NCI-H460 (cell line): ENCODE measurements around the gene ADAMTS15. TPM values are rescaled to one million over a fixed set of nuclear protein-coding genes. Genes with fewer than 3 reads are reported as not detected.

Experiments used
- DNase-seq: peaks from one replicate; pipeline ENCODE4 v3.0.0-alpha.2; 2016; ENCODE audit warnings: low read depth; ENCODE audit errors: extremely low read depth
- total RNA-seq: library from RNA; depleted of rRNA; stranded (reverse); fragments of >200 nt; shearing (Covaris generic); gene quantifications from 2 replicates; pipeline ENCODE4 v1.2.3, GENCODE V29; 2014

The ADAMTS15 gene
- total RNA-seq, 1 experiment from 2014 or later, result 0.05 TPM

DNA sequence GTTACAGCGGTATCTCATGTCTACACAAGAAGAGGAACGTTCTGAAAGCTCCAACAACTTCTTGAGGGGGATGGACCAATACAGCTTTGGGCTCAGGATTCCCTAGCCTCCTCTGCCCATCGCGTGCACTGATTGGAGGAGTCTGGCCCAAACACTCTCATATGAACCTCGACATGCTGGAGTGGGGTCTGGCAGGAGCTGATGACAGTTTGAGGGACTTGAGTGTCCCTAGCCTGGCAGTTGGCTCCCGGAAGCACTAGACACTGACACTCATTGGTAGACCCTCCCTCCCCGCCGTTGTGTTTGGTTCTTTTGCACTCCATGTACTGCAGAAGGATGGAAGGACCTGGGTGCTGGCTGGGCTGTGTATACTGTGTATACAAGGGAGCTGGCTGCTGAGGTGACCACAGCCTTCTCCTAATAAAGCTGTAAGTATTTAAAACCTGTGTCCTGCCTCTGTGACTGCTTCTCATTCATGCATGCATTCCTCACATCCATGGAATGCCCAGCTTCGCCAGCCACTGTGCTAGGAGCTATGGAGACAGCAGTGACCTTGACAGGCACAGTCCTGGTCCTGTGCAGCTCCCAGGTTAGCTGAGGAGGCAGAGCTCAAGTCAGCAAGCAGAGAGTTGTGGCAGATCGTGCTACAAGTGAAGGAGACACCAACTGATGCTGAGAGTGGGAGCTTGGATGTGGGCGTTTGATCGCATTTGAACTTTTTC lies 27.9 kb downstream of the ADAMTS15 start:
- no peak for DNase-seq

DNA sequence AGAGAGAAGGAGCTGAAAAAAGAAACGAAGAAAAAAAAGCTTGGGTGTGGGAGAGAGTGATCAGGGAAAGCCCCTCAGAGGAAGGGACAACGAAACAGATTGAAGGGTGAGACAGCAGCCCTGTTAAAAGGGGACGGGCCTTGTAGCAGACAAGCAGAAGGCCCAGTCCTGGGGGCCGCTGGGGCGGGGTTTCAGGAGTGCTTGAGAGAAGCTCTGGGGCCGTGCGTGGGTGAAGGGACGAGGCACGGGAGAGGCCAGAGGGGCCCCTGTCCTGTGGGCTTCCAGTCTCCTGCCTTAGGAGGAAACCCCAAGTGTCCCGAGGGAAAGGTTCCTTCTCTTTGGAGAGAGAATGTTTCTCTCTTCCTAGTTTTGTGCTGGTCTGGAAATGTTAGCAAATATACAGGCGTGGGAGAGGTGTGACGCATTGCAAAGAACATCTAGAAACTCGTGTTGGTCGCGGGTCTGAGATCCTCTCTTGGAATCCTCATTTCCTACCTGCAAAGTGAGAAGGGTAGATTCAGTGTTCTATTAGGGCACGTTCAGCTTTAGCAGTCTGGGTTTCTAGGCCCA lies 28.6 kb downstream of the ADAMTS15 start:
- no peak for DNase-seq

DNA sequence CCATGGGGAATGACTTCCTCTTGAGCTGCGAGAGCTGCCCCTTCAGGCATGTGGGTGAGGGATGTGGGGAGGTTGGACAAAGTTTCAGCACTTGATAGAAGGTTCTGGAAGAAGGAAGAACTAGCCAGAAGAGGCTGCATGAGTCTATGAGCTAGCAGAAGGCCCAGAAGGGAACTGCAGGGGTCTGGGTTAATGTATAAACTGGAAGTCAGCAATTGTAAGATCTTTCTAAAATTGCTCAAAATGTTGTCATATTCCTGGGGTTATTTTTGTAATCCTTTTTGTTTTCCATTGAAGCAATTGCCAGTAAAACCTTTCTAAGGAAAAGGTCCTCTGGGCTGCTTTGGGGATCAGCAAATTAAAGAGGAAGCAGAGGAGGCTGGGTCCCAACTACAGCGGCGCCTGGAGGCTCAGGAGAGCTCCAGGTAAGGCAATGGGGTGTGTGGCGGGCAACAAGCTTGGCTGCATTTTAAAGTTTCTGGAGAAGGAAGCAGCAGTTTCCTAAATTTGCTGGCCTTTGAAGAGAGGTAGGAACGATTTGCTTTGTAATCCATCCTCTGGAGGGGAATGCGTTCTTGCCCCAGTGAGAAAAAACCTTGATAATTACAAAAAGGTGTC lies 29.2 kb downstream of the ADAMTS15 start:
- no peak for DNase-seq

DNA sequence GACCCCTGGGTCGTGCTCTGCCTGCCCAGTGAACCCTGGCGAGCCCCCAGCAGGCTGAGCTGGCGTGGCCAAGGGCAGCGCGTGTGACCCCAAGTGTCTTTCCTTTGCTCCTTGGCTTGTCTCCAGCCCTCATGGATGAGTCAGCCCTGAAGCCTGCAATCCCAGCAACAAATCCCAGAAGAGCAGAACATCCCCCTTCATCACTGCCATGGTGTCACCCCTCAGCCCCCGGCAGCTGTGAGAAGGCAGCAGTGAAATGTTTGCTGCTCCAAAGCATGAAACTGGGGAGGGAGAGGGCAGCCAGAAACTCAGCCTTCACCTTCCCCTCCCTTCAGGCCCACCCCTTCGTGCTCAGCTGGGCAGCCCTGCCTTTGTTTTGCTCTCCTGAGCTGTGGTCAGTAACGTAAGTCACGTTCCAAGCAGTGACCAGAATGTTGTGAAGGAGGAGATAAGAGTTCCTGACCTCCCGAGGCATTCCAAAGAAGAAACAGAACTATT lies 29.8 kb downstream of the ADAMTS15 start:
- DNase-seq, result no peak

DNA sequence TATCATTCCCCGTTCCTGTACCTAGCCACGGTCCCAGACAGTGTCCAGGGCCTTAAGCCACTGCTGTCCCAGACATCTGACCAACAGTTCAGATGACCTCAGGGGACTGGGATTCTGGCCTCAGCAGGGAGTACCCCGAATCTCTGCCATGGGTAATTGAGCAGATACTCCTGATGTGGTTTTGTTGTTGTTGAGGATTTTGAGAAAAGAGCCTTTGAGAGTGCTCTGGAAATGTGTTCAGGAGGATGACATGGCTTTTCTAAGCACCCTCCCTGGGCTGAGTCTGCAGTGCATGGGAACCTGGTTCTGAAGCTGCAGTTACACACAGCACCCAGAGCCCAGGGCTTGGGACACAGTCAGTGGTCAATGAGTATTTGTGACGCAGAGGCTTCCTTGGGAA lies 30.4 kb downstream of the ADAMTS15 start:
- no peak for DNase-seq

DNA sequence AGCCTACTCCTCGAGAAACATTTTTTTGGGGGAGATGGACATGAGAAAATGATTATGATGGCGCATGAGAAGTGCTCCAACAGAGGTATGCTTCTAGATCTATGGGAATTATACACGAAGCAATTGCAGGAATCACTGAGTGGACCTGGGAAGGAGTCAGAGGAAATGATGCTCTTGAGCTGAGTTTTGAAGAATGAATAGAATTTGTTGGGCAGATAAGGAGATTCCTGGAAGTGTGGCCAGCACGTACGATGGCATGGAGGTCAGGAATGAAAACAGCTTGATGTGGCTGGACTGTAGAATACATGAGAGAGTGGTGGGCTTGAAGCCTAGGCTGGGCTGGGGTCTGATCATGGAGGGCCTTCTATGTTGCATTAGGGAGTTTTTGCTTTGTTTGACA lies 31.7 kb downstream of the ADAMTS15 start:
- DNase-seq, result no peak

DNA sequence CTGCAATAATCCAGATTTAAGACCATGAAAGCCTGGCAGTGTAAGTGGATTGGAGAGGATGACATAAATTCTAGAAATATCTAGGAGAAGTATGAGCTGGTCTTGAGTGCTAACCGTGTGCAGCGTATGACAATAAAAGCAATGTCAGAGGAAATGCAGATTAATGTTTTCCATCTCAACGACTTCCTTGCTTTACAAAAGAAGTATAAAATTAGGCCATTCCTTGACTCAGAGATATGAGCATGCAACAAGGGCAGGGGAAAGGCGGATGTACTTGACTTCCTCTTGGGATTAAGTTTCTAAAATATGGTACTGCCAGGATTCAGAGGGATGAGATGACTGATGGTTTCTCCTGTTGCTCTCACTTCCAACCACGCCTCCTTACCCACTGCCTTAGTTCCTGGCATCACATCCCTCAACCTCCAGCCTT lies 32.3 kb downstream of the ADAMTS15 start:
- DNase-seq, result no peak

DNA sequence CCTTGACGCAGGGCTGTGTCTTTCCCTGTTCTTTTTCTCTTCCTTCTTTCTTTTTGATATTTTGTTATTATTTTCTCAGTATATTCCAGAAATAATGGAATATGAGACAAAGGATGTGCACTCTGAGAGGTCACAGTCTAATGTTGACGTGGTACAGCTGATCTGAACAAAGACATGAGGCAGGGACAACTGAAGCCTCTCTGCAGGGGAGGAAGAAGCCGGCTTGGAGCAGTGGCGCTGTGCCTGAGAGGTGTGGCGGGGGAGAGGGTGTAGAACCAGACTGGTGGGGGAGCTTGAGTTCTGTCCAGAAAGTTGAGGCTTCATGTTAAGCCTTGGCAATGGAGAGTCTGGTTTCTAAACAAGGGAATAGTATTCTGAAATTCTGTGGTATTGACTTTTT lies 34.7 kb downstream of the ADAMTS15 start:
- no peak for DNase-seq

DNA sequence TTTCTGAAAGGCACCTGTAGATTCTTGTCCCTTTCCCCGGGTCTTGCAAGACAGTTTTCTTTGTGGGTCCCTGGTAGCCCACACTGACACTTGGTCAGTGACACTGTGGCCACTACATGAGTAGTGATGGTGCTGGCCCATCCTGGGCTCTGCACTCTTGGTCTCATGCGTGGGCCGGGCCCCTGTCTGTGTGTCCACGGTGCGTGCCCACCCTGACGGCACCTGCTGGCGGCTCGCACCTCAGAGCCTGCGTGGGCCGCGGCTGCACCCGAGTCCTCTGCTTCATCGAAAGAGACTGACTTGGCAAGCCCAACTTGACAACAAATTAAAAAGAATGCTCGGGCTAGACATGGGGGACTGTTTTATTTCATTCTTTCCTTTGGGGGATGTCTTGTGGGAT lies 37.5 kb downstream of the ADAMTS15 start:
- DNase-seq, result no peak

DNA sequence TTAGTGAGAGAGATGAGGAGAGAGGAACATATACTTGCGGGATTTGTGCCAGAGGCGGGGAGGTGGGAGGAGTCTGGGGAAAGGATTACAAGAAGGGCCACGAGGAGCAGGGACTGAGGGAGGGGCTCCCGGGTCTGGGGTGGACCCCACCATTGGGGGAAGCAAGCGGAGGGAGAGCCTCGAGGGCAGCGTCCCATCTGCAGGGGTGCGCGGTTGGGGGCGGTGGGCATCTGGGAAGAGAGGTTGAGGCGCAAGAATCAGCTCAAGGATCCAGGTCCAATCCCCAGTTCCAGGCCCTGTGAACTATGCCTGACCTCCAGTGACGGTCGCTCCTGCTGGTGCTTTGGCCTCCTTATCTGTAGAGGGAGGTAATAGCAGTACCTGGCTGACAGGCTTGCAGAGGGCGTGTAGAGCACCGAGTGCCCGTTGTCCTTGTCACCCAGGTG lies 38.0 kb downstream of the ADAMTS15 start:
- no peak for DNase-seq

DNA sequence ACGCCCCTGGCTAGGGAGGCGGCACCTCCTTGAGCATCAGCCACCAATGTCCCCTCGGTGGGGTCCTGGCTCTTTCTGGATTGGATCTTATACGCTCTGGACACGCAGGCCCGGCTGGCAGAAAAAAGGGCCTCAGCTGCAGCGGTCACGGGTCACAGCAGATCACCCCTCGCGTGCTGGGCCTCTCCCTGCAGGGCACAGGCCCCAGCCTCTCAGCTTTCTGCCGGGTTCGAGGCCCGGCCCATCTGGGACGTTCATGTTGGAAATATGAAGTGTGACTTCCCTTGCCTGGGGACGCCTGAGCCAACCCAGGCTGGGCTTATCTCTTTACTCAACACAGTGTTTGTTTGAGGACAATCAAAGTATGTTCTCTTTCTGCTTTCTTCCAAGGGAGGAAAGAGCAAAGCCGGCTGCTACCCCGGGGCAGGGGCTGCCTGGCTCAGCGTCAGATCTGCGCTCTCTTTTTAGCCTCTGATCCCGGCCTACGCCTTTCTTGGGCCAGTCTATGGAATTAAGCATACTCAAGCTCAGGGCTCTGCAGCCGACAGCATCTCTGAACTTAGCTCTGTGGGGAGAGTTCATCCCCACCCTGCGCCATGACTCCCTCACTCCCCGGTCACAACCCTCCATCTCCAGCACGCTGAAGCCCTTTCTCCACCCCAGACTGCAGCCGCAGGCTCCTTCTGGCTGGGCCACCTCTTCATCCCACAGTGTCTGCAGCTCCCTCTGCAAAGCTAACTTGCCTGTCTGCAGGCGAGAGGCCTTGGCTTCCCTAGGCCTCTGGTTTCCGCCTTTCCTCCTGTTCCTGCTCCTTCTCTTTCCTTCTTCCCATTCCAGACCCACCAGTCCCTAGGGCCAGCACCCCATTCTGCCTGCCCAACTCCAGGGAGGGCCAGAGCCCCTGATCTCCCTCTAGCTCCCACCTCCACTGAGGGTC lies 38.8 kb downstream of the ADAMTS15 start:
- no peak for DNase-seq

DNA sequence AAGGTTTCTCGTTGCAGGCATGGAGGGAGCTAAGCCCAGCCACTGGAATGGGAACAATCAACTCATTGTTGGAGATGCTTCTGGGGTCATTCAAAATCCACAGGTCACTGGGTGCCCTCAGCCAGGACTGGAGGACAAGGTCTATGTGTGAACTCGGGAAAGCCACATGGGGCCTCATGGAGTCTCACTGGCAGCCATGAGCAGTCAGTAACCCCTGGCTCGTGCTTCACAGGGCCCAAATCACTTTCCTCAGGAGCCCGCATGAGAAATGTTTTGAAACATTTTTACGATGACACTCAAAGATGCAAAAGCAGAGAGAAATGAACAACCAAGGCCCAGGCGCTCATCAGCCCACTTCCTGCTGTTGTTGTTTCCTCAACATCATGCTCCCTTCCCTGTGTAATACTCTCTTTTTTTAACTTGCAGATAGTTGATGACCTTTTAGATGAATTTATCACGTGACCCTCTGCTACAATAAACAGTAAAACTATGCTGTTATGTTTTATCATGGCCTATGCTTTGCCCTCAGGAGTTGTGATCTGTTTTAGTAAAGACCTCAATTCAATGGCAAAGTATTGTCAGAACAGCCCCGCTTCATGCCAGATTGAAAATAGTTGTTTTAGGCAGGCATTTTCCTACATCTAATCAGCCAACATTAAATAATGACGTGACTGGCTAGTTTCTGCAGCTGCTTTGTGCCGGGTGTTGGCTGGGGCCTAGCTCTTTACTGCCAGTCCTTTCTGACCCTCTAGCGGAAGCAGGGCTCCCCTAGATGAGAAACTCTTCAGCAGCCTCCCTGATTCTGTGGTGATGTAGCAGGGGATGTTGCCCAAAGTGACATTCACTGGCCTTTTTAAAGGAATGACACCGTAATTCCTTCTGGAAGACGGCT lies 39.7 kb downstream of the ADAMTS15 start:
- no peak for DNase-seq

DNA sequence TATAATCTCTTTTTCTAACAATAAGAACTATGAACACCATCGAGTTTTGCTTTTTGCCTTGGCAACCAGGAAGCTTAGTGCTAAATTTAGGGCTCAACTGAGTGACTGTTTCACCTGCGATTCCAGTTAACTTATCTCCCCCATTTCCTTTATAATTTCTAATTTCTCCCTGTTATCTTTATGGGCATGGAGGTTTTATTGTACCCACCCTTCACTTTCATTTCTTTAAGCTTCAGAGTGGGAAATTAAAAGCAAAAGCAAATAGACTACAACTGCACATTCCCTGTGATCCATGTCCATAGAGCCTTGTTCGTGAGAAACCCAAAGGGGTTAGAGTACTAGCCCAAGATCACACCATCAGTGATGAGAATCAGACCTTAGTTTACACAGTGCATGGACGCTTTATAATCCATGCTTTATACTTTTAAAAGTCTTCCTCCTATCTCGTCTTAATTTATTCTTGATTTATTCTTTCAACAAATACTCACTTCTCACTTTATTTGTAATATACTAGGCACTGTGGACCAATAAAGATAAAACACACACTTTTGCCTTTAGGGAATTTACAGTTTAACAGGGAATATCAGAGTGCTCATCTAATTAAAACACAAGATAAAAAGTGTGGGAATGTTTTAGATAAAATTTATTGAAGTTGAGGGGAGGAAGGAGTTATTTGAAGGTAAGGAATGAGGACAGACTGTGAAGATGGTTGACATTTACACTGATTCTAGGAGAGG lies 40.6 kb downstream of the ADAMTS15 start:
- DNase-seq, result no peak

DNA sequence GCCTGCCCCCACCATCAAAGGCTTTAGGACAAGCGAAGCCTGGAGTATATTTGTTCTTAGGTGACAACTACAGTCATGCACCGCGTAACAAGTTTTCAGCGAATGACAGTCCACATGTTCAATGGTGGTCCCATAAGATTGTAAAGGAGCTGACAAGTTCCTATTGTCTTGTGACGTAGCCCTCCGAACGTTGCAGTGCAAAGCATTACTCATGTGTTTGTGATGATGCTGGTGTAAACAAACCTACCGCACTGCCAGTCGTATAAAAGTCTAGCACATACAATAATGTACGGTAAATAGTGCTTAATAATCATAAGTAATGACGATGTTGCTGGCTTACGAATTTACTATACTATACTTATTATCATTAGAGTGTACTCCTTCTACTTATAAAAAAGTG lies 41.3 kb downstream of the ADAMTS15 start:
- no peak for DNase-seq

DNA sequence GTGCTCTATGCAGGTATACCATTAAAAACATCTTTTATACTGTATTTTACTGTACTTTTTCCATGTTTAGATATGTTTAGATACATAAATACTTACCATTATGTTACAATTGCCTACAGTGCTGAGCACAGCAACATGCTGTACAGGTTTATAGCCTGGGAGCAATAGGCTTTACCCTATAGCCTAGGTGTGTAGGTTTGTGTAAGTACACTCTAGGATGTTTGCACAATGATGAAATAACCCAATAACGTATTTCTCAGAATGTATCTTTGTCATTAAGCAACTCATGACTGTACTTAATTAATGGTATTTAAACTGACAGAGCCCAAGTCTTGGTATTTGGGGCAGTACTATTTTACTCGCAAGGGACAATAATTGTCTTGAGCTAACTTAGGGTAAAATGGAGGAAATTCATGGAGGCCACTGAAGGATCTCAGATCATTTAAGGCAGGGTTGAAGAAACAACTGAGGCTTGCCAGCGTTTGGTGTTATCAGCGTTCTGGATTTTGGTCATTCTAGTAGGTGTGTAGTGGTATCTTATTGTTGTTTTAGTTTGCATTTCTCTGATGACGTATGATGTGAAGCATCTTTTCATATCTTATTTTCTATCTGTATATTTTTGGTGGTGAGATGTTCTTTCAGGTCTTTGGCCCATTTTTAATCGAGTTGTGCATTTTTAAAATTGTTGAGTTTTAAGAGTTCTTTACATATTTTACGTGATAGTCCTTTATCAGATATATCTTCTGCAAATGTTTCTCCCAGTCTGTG lies 42.4 kb downstream of the ADAMTS15 start:
- DNase-seq, result no peak

DNA sequence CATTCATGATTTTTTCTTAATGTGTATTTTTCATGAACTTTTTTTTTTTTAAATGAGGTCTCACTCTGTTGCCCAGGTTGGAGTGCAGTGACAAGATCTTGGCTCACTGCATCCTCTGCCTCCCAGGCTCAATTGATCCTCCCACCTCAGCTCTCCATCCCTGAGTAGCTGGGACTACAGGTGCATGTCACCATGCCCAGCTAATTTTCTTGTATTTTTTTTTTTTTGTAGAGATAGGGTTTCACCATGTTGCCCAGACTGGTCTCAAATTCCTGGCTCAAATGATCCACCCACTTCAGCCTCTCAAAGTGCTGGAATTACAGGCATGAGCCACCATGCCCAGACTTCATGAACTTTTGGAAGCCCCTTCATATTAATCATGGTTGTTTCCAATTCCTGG lies 49.7 kb downstream of the ADAMTS15 start:
- no peak for DNase-seq

DNA sequence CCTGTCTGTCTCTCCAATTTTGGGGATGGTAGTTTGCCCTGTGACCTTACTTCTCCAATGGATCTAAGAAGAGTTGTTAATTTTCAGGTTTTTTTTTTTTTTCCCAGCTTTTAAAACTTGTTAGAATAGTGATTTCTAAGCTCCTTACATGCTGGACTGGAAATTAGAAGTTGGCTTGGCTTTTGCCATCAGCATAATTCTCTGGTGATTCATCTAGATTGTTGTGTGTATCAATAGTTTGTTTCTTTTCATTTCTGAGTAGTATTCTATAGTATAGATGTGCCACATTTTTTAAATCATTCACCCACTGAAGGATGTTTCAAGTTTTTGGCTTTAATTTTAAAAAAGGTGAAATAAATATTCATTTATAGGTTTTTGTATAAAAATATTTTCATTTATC lies 51.4 kb downstream of the ADAMTS15 start:
- no peak for DNase-seq

DNA sequence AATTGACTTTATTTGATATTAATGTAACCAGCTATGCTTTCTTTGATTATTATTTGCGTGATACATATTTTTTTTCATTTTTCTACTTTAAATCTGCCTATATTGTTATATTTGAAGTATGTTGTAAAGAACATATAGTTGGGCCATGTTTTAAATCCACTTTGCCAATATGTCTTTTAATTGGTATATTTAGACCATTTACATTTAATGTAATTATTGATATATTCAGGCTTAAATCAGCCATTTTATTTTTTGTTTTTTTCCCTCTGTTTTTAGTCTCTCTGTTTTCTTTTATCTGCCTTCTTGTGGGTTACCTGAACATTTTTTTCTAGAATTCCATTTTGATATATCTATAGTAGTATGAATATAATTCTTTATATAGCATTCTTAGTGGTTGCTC lies 55.9 kb downstream of the ADAMTS15 start:
- no peak for DNase-seq
